Right atrium auricular region (tissue), 2 donors: ENCODE measurements around the gene ACAD9. TPM values are rescaled to one million over a fixed set of nuclear protein-coding genes. Genes with fewer than 3 reads are reported as not detected.
A peak's percentile ranks its signal among the peaks of the same experiment; 100 is the strongest.

Experiments used
- DNase-seq: peaks from one replicate; pipeline ENCODE4 v3.0.0-alpha.2; 2019; ENCODE audit warnings: low spot score
- H3K27ac ChIP-seq, 2 donors: fragments of 200-600 bp; sonication (generic); 1 replicate in 1 of 2; 2 replicates in 1 of 2; pipeline ENCODE4 v1.5.1; 2016 to 2019
- H3K27me3 ChIP-seq, 2 donors: fragments of 200-600 bp; sonication (generic); one replicate each; pipeline versions ENCODE4 v1.5.1 to v1.6.0; 2017 to 2019
- H3K36me3 ChIP-seq: fragments of 200-600 bp; sonication (generic); one replicate; pipeline ENCODE4 v1.5.1; 2016
- H3K4me1 ChIP-seq, 2 donors: fragments of 200-600 bp; sonication (generic); one replicate each; pipeline versions ENCODE4 v1.5.1 to v1.6.0; 2017 to 2019
- H3K4me3 ChIP-seq, 2 donors: fragments of 200-600 bp; sonication (generic); 1 replicate in 1 of 2; 2 replicates in 1 of 2; pipeline ENCODE4 v1.5.1; 2017 to 2019; ENCODE audit warnings: mild to moderate bottlenecking in 1 of 2, moderate library complexity in 1 of 2
- H3K9me3 ChIP-seq, 2 donors: fragments of 200-600 bp; sonication (generic); one replicate each; pipeline ENCODE4 v1.5.1; 2019
- CTCF ChIP-seq, 2 donors: fragments of 200-600 bp; sonication (generic); IDR thresholded peaks; one replicate each; pipeline ENCODE4 v1.5.1; 2019; ENCODE audit warnings: antibody characterized with exemption in 2 of 2
- total RNA-seq, 2 donors: library from RNA; depleted of rRNA; stranded (reverse); fragments of >200 nt; gene quantifications; one replicate each; pipeline ENCODE4 v1.1.0, GENCODE V29; 2016

Gene ACAD9
- total RNA-seq, 2 donors from 2014 or later, result 27.6 to 34.3 TPM

- DNase-seq, result no peak
- Histone ChIP-seq H3K27me3 (no peaks in the 10 kb centered on the region), H3K27ac (no peak overlapping the region), H3K4me3 (no peak overlapping the region), H3K9me3 (no peaks in the 10 kb centered on the region), H3K36me3 (no peaks in the 10 kb centered on the region), H3K4me1 (no peaks in the 10 kb centered on the region)
- TF ChIP-seq CTCF (IDR thresholded peaks at IDR 0.05), result peak in 1 of 2 donors; percentile 39
Observed at GRCh38 chr3:128950223-128950938, 71.0 kb downstream of the ACAD9 start.

- H3K36me3 ChIP-seq, result no peaks in the 10 kb centered on the region
- H3K9me3 ChIP-seq, result no peaks in the 10 kb centered on the region
- H3K27ac ChIP-seq, result no peak overlapping the region
- H3K27me3 ChIP-seq, result no peaks in the 10 kb centered on the region
- no peak for DNase-seq
- H3K4me1 ChIP-seq, result no peaks in the 10 kb centered on the region
- H3K4me3 ChIP-seq, result no peak overlapping the region
- no peak for TF ChIP-seq CTCF (IDR thresholded peaks at IDR 0.05)
Observed at GRCh38 chr3:128956440-128956839, 77.0 kb downstream of the ACAD9 start.

Other genes with a start within 250 kb of the ACAD9 start
- 100 to 1,000 TPM; 168 to 189 TPM for gene RPN1, start 228.8 kb upstream of the ACAD9 start, total RNA-seq
- gene RAB7A, start 153.4 kb upstream of the ACAD9 start, total RNA-seq, result 100 to 1,000 TPM; 123 to 135 TPM
- not detected for gene CFAP92, start 114.5 kb downstream of the ACAD9 start, total RNA-seq
- 1 to 10 TPM; 1.2 to 1.5 TPM for gene EFCC1, start 121.7 kb downstream of the ACAD9 start, total RNA-seq
- not detected for gene GP9, start 181.2 kb downstream of the ACAD9 start, total RNA-seq
- 1 to 10 TPM; 5.3 to 8.2 TPM for gene RAB43, start 242.2 kb downstream of the ACAD9 start, total RNA-seq